ENCODE data around the gene FBN3.

Gene FBN3

DNA sequence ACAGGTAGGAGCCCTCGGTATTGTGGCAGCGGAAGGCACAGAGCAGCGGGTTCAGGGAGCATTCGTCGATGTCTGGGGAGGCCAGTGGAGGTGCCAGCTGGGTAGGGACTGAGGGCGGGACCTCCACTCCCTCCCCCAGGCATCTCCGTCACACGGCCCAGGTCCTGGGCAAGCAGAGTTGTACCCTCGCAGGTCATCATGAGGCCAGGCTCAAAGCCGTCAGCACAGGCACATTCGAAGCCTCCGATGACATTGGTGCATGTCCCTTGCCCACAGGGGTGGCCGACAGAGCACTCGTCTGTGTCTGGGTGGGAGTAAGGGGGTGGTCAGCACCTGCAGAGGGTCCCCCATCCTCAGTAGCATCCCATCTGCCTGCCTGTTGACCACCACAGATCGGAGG is 61.5 kb downstream of the FBN3 start:
- DNase-seq, result no peak

DNA sequence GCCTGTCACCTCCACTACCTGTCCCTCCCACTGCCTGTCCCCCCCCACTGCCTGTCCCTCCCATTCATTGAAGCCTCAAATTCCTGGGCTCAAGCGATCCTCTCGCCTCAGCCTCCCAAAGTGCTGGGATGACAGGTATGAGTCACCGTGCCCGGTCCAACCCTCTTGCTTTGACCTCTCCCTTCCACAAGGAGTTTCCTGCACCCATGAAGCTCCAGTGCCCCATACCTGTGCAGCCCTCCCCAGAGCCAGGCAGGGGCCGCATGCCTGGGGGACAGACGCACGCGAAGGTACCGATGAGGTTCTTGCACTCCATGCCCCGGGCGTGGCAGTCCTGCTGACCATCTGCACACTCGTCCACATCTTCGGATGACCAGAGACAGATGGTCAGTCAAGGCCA is 62.5 kb downstream of the FBN3 start:
- DNase-seq, result no peak

DNA sequence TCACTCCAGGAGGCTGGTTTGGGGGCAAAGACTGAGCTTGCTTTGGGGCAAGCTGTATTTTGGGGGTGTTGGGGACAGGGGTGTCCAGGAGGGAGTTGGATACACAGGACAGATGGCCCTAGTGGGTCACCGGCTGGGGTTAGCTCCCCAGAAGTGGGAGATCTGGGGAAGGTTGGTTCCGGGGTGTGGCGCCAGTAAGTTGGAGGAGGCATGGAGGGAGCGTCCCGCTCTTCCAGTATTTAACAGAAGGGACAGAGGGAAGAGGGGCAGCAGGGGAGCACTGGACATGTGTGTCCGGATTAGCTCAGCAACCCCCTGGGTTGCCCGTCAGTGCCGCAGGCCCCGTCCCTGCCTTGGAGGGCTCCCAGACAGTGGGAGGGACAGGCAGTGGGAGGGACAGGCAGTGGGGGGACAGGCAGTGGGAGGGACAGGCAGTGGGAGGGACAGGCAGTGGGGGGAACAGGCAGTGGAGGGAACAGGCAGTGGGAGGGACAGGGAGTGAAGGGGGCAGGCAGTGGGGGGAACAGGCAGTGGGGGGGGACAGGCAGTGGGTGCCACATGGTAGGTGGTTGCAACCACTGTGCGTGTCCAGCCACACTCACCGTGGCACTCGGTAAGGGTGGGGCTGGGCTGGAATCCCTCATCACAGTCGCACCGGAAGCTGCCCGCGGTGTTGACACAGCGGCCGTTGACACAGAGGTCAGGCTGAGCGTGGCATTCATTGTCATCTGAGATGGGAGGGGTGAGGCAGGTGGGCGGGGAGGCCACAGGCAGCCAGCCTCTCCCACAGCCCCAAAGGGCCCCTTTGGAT is 63.6 kb downstream of the FBN3 start:
- no peak for DNase-seq

- DNase-seq, result no peak
These were observed 65.2 kb downstream of the FBN3 start for GRCh38 chr19:8084152-8084551.

DNA sequence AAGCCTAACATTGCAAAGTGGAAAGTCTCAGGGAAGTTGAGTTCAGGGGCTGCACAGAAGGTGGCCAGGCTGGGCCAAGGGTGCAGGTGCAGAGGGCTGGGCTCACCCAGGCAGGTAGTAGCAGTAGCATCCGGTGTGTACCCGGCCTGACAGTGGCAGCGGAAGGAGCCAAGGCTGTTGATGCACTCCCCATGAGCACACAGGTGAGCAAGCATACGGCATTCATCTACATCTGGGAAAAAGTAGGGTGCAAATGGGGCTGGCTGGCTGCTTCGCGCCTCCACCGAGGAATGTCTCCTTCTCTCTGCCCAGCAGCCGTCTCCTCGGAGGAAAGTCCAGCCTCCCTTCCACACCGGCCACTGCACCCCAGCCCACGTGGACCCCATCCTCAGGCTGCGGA is 66.3 kb downstream of the FBN3 start:
- DNase-seq, result no peak

GRCh38 chr19:8081569-8082550 is 67.5 kb downstream of the FBN3 start:
- no peak for DNase-seq

DNA sequence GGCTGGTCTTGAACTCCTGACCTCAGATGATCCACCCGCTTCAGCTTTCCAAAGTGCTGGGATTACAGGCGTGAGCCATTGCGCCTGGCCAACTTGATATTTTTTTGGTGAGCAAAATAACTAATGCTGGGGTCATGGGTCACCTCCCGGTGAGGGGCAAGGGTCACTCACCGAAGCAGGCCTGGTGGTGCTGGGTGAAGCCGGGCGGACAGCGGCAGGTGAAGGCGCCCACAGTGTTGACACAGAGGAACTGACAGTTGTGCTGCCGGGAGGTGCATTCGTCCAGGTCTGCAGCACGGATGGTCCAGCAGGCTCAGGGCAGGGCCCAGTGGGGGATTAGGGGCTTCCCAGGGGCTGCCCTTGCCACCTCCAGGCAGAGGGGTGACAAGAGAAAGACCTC is 68.6 kb downstream of the FBN3 start:
- DNase-seq, result no peak

- DNase-seq, result no peak
These were observed 69.4 kb downstream of the FBN3 start for GRCh38 chr19:8079988-8080387.

- no peak for DNase-seq
These were observed 74.0 kb downstream of the FBN3 start for GRCh38 chr19:8075158-8076074.

GRCh38 chr19:8074501-8074900 is 74.9 kb downstream of the FBN3 start:
- DNase-seq, result no peak

DNA sequence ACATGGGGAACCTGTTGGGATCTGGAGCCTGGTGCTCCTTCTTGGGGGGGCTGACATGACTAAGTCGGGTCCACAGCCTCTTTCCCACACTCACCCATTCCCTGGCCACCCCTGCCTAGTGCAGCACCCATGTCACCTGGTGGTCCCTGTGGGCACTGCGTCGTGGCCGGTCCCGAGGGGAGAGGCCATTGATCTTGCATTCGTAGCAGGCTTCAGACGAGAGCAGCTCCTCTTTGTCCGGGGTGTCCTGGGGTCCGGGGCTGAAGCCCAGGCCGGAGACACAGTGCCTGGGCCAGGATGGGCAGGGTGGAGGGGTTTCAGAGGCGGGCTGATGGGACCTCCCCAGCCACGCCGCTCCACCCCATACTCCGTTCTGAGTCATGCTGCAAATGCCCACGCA is 77.5 kb downstream of the FBN3 start:
- no peak for DNase-seq

DNA sequence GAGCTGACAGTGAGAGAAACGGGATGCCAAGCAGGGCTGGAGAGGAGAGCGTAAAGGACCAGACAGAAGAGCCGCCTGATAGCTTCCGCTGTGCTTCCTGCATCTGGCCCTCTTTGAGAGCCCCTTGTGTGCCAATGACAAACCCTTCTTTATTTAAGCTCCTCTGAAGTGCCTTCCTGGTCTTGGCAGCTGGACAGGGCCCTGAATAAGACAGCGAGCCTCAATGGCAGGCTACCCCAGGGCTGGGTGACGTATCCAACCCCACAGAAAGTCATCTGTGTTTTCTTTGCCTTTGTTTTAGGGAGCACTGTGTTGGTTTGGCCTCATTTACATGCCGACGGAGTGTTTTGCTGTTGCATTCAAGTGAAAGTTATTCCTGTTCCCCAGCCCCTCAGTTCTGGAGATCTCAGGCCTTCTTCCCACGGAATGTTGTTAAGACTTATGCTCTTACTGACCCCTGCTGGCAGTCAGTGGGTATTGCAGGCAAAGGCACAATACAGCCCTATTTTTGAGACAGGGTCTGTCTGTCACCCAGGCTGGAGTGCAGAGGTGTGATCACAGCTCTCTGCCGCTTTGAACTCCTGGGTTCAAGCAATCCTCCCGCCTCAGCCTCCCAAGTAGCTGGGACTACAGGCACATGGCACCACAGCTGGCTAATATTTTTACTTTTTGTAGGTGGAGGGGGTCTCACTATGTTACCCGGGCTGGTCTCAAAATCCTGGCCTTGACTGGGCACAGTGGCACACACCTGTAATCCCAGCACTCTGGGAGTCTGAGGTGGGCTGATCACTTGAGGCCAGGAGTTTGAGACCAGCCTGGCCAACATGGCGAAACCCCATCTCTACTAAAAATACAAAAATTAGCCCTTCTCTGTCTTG is 80.1 kb downstream of the FBN3 start:
- no peak for DNase-seq

GRCh38 chr19:8065875-8066261 is 83.5 kb downstream of the FBN3 start:
- no peak for DNase-seq

- no peak for DNase-seq
These were observed 84.2 kb downstream of the FBN3 start for GRCh38 chr19:8064911-8065874.

DNA sequence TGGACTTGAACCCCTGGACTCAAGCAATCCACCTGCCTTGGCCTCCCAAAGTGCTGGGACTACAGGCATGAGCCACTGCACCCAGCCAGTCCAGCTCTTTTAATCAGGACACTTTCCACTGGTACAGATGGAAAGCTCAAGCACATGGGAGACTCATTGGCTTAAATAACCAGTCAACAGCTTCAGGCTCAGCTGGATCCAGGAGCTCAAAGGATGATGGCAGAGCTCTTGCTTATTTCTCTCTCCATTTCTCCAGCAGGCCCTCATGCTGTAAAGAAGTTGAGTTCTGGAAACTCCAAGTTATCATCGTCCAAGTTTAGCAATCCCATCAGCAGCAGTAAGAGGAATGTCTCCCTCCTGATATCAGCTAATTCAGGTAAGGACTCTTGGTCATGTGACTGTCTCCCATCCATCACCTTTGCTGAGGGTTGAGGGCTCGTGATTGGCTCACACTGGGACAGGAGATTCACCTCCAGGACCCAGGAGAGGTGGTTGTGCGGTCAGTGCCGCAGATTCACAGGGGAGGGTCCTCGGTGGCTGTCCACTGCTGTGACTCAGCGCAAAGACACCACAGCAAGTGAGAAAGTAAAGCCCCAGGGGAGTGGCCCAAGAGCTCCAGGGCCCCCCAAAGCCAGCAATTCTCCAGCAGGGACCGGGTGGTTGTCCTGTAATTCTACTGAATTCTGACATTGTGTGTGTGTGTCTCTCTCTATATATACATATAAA is 91.7 kb downstream of the FBN3 start:
- no peak for DNase-seq

DNA sequence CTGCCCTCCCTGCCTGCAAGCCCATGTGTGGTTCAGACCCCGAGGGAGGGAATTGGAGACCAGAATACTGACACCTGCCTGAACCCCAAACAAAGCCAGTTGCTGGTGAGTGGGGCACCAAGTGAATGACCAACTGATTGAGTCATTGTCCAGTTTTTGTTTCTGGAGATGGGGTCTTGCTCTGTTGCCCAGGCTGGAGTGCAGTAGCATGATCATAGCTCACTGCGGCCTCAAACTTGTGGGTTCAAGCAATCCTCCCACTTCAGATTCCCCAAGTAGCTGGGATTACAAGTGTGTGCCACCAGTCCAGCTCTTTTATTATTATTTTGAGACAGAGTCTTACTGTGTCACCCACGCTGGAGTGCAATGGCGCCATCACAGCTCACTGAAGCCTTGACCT is 92.9 kb downstream of the FBN3 start:
- DNase-seq, result no peak

GRCh38 chr19:8054169-8054568 is 95.2 kb downstream of the FBN3 start:
- no peak for DNase-seq

DNA sequence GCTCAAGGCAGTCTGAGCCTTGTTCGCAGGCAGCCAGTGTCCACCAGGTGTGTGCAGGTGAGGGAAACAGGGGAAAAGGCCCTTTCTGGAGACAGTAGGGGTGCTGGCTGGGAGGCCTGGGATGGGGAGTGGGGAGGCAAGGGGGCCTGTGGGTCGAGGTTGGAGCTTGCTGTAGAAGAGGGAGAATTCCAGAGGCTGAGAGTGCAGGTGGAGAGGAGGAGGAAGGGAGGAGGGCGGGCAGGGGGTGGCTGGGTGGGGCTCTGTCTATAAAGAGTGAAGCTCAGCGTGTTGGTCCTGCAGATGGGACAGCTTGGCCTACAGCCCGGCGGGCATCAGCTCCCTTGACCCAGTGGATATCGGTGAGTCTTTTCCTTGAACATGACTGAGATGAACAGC is 96.9 kb downstream of the FBN3 start, which contains the start of gene CCL25:
Gene CCL25, plus strand, starts transcription at position 297 of the 396 bp plus-strand sequence. CDS start 290 bp downstream, outside the sequence.
- no peak for DNase-seq

GRCh38 chr19:8050274-8051096 is 98.9 kb downstream of the FBN3 start:
- DNase-seq, result peak; percentile 92

Data from NCI-H1436 (cell line).